WERI-Rb-1 (cell line): ENCODE measurements around the gene HEY2.

Experiments
- DNase-seq: peaks from one replicate; pipeline ENCODE4 v3.0.0-alpha.2; 2020
- H3K27ac ChIP-seq: fragments of 250-450 bp; sonication (Bioruptor Pico); 2 replicates; pipeline ENCODE4 v1.5.1; 2020; ENCODE audit warnings: mild to moderate bottlenecking, moderate library complexity
- H3K27me3 ChIP-seq: fragments of 250-450 bp; sonication (Bioruptor Pico); 2 replicates; pipeline ENCODE4 v1.5.1; 2021; ENCODE audit warnings: mild to moderate bottlenecking, low read depth, moderate library complexity; ENCODE audit not compliant: insufficient read depth, severe bottlenecking
- H3K36me3 ChIP-seq: fragments of 250-450 bp; sonication (Bioruptor Pico); 2 replicates; pipeline ENCODE4 v1.5.1; 2020; ENCODE audit warnings: mild to moderate bottlenecking, moderate library complexity
- H3K4me3 ChIP-seq: 2 replicates; pipeline ENCODE4 v1.5.1; 2011; ENCODE audit warnings: low read depth, mild to moderate bottlenecking, control low read depth, low read length
- H3K9me3 ChIP-seq: fragments of 250-450 bp; sonication (Bioruptor Pico); 2 replicates; pipeline ENCODE4 v1.5.1; 2021; ENCODE audit warnings: mild to moderate bottlenecking, moderate library complexity; ENCODE audit not compliant: severe bottlenecking
- CTCF ChIP-seq: IDR thresholded peaks from 2 replicates; pipeline ENCODE4 v1.5.1; 2011; ENCODE audit warnings: low read depth, mild to moderate bottlenecking, control low read depth, inconsistent platforms, low read length

The HEY2 gene

DNA sequence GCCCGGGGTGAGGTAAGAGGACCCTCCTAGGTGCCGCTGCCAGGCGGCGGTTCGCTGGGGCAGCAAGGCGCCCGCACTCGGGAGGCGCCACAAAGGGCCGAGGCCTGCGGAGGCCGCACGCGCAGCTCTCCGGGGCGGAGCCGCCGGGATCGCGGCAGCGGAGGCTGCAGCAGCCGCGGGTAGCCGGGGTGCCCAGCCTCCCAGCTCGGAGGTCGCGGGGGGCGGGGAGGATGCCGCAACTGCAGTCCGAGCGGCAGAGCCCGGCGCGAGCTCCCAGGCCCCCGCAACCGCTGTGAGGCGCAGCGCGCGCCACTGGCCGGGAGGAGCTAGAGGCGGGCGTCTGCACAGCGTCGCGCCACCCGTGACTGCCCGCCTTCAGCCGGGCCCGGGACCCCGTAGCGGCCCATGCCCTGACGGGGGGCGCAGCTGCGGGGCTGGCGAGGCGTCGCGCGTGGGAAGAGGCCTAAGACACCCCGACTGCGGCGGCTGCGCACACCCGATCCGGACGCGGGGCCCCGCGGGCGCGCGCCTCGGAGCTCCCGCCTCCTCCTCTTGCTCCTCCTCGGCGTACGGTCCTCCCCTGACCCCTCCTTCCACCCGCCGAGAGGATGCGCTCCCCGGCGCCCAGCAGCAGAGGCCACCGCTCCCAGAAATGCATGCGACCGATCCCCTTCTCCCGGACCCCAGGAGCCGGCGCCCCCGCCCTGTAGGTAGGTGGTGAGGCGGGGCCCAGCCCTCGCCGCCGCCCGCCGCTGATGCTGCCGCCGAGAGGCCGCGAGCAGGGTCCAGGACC is 41.1 kb downstream of the HEY2 start, which contains the start of gene NCOA7:
Gene NCOA7 (plus strand): TSS at position 603 of the 793 bp plus-strand sequence. CDS start 24,395 bp downstream, outside the sequence.
- Histone ChIP-seq H3K27ac (peak within 1 kb of the TSS; percentile 63), H3K27me3 (peaks cover 5% of the 10 kb centered on the region), H3K9me3 (no peaks in the 10 kb centered on the region), H3K36me3 (no peaks in the 10 kb centered on the region), H3K4me3 (peak within 1 kb of the TSS; percentile 87)
- TF ChIP-seq CTCF = no peak
- peak; percentile 76 for DNase-seq

DNA sequence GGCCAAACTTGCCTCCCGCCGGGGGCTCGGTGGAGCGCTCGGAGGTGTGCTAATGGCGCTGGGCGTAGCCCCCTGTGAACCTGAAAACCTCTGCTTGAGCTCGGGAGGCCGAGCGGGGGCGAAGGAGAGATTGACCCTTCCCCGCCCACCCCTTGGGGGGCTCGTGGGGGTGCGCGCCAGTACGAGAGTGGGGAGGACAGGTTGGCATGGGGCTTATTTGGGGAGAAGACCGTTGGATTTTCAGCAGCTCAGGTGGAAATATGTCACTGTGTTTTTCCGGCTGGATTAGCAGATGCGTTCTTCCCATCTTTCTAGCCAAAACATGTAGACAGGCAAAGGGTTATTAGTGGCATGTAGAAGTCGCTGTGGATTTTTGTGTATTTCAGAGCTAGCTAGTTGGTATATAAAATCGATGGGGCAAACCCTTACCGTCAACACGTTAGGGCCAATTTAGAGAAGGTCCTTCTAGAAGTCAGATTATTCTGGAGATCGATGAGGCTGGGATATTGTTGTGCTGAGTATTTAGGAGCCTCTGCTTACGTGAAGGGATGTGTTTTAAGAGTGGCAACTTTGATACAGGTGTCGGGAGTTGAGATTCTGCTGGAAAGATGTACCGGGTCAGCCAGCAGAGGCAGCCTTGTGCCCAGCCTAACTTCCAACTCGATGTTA is 41.9 kb downstream of the HEY2 start:
- TF ChIP-seq CTCF = peak; percentile 71
- no peaks in the 10 kb centered on the region for H3K9me3 ChIP-seq
- no peak overlapping the region; the same call in 1 of the 2 replicates for H3K27ac ChIP-seq
- no peaks in the 10 kb centered on the region for H3K36me3 ChIP-seq
- H3K4me3 ChIP-seq = peak overlapping the region; percentile 87
- peak; percentile 27 for DNase-seq
- peaks cover 5% of the 10 kb centered on the region for H3K27me3 ChIP-seq

GRCh38 chr6:125791820-125792165 is 42.4 kb downstream of the HEY2 start:
- Histone ChIP-seq H3K9me3 (no peaks in the 10 kb centered on the region), H3K27me3 (peaks cover 5% of the 10 kb centered on the region), H3K36me3 (no peaks in the 10 kb centered on the region), H3K4me3 (no peak overlapping the region), H3K27ac (no peak overlapping the region)
- no peak for DNase-seq
- TF ChIP-seq CTCF = no peak

DNA sequence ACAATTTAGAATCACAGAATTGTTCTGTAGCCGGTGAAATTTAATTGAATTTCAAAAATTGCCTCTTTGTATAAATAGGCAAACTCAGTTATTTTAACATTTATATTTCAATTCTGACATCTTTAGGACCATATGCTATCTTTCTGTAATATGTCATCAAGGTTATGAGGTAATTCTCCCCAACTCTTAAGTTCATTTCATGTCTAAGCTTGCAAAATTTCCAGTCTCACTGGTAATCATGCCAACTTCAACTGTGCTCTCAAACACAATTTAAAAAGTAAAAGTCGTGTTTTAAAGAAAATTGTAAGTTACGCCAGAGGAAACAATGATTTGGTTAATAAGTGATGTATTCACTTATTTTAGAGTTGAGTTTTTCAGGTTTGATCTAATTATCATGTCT is 42.7 kb downstream of the HEY2 start:
- H3K4me3 ChIP-seq = no peak overlapping the region
- H3K27me3 ChIP-seq = peaks cover 1% of the 10 kb centered on the region
- TF ChIP-seq CTCF = no peak
- no peak for DNase-seq
- H3K9me3 ChIP-seq = no peaks in the 10 kb centered on the region
- no peaks in the 10 kb centered on the region for H3K36me3 ChIP-seq
- no peak overlapping the region for H3K27ac ChIP-seq

DNA sequence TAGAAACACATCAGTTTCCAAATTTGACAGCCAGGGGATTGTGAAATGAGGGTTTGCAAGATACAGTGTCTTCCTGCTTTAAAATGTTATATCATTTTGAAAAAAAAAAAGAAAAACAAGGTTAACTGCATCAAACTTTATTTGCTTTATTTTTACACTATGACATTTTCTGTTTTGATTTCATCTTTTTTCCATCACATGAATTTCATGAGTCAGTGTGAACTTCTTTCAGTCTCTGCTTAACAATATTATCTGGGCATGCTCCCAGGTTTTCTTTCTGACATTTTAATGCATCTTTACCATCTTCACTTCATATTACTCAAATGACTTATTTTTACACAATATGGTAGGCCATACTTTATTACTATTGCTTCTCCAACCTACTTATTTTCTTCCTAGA is 43.2 kb downstream of the HEY2 start:
- H3K27me3 ChIP-seq = no peaks in the 10 kb centered on the region
- H3K27ac ChIP-seq = no peak overlapping the region
- no peak for TF ChIP-seq CTCF
- DNase-seq = no peak
- H3K9me3 ChIP-seq = no peaks in the 10 kb centered on the region
- no peaks in the 10 kb centered on the region for H3K36me3 ChIP-seq
- no peak overlapping the region for H3K4me3 ChIP-seq
